ENCODE measurements around the gene TARBP1.
"Not testable (repeated sequence)": the region's sequence is repeated elsewhere in the genome, so short reads cannot be mapped to it uniquely, and the experiment has no call there.

TARBP1 gene

GRCh38 chr1:234504251-234504650 is 25.3 kb upstream of the TARBP1 start:
- not testable (repeated sequence) for DNase-seq

GRCh38 chr1:234503193-234504050 is 24.4 kb upstream of the TARBP1 start:
- DNase-seq: no peak

DNA sequence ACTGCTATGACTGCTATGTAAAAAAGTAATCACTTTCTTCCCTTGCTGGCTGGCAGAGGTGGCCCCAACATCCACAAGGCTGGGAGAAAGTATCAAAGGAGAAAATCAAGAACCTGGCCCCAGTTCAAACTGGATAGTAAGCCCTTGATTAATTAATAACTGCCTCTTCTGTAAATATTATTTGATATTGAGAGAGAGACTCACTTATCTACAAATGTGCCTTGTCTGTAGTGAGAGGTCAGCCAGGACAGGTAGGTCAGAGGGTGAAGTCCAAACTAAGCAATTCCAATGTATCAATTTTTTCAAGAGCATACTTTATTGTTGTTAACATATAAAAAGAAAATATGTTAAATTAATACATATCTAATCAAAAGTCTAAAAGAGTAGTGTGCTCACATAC is 23.8 kb upstream of the TARBP1 start:
- DNase-seq: no peak

DNA sequence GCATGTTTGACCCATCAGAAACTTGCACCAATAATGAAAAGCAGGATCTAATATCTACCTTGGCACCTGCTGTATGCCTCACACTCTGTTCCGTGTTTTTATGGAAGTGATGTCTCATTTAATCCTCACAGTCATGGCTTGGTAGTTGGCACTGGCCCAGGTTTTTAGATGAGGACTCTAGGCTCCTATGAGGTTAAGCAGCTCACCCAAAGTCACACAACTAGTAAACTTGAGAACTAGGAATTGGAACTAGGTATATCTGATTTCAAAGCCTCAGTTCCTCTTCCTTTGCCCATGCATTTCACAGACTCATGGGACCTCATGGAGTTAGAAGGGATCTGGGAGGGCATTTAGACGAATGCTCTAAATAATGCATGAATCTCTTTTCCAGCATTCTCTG is 21.3 kb upstream of the TARBP1 start:
- DNase-seq: no peak

DNA sequence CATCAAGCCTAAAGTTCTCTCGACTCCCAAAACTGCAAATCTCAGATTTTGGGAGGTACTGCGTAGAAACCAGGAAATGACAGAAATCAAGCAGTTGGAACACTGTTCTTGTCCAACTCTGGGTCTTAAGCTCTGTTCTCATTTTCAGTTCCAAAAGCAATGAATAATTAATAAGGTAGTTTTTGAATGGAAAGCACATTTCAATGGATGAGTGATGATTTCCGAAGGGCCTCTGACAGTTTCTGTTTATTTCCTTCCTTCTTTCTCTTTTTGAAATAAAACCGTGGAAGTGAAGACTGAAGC is 20.9 kb upstream of the TARBP1 start:
- no peak for DNase-seq

DNA sequence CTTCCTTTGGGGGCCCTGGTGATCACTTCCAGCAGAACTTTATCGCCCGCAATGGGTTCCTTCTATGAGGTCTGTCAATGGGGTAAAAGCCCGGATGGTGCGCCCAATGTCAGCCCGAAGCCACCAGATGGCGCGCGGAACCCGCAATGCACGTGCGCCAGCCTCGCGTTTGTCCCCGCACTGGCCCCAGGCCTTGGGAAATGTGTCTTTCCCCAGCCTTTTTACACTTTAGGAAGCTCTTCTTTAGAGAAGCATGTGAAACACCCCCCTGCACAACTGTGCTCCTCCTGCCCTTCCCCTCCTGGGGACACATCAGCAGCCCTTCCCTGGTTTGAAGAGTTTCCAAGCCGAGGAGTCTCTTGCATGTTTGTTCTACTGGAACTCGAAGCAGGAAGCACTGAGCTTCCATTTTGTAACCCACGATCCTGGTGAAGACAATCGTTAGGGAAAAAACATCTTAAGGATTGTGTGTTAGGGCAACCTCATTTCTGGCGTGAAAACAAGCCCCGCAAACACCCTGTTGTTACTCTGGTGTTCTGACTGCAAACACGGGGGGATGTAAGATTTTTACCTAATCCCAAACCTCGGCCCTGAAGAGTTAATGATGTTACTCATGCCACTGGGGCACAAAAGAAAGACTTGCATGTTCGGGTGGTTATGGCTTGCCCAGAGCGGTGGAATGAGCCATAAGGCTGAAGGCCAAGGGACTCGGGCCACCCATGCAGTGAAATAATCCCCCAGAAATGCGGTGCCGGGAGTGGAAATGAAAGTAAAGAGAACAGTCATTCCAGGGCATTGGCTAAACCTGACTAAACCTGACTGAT is 20.4 kb upstream of the TARBP1 start:
- peak; percentile 68 for DNase-seq

DNA sequence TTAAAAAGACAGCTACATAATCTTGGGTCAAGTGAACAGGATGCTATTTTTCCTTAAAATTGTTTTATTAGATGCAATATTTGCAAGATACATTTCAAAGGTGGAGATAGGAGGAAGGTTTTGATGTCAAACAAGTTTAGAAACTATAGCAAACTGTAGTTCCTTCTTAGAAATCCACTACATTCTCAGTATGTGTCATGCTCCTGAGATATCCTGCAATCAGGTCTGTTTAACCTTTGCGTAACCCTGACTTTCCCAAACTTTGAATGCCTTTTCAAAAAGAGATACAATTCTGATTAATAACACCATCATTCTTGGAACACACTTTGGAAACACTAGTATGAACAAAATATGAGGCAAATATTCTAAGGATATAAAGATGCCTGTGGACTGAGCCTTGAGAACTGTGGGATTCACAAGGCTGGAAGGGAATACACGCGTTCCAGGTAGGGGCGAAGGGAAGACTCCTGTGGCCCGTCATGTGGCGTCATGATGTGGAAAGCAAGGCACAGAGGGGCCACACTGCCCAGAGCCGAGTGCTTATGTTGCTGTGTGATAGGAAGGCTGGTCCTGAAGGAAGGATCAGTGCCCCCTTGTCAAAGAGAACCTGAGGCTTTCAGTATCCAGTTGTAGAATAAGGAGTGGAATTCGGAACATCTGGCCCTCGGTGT is 19.6 kb upstream of the TARBP1 start:
- no peak for DNase-seq

DNA sequence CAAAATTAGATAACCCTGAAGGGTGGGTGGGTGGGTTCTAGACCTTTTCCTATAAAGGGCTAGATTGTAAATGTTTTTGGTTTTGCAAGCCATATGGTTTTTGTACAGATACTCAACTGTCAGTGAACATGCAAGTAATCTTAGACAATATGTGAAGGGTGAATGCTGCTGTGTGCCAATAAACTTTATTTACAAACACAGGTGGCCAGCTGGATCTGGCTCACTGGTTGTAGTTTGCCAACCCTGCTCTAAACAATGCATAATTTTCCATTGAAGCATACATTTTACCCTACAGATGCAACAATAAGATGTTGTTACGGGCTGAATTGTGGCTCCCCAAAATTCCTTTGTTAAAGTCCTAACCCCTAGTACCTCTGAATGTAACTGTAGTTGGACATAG is 18.6 kb upstream of the TARBP1 start:
- DNase-seq: no peak

GRCh38 chr1:234495231-234495990 is 16.4 kb upstream of the TARBP1 start:
- no peak for DNase-seq

DNA sequence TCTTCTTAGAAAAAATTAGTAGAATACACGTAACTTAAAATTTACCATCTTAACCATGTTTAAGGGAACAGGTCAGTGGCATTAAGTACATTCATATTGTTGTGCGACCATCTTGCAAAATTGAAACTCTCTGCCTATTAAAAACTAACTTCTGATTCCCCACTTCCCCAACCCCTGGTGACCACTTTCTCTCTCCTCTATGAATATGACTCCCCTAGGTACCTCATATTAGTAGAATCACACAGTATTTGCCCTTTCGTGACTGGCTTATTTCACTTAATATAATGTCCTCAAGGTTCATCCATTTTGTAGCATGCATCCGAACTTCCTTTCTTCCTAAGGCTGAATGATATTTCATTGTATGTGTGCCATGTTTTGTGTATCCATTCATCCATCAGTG is 15.1 kb upstream of the TARBP1 start:
- DNase-seq: no peak

- no peak for DNase-seq
Observed at GRCh38 chr1:234490793-234491479, 12.0 kb upstream of the TARBP1 start.

GRCh38 chr1:234489698-234490077 is 10.7 kb upstream of the TARBP1 start:
- no peak for DNase-seq

DNA sequence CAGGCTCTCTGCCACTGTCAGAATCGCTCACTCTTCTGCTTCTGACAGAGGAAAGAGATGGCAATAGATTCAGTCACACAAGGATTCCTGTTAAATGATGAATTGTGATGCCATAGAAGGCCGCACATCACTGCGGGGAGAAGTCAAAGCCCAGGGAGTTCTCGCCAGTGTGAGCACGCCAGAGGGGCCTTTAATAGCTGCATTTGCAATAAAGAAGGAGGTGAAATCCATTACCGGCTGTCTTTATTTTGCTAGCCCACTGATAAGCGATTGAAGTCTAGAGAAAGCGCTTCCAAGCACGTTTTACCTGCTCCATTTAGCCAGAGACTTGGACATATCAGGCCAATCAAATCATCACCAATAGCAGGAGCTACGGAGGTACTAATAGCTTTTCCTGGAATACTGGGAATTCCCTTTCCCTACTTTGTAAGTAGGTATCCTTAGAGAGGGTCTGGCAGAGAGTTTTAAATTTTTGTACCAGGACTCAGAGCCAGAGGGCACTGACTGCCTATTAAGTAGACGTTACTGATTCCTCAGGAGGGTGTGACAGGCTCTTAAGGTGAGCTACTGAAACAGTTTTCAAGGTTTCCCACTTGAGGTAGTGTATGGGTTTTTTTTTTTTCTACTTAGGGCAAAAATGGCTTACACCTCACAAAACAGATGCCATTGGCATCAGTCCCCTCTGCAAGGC is 10.2 kb upstream of the TARBP1 start:
- no peak for DNase-seq

DNA sequence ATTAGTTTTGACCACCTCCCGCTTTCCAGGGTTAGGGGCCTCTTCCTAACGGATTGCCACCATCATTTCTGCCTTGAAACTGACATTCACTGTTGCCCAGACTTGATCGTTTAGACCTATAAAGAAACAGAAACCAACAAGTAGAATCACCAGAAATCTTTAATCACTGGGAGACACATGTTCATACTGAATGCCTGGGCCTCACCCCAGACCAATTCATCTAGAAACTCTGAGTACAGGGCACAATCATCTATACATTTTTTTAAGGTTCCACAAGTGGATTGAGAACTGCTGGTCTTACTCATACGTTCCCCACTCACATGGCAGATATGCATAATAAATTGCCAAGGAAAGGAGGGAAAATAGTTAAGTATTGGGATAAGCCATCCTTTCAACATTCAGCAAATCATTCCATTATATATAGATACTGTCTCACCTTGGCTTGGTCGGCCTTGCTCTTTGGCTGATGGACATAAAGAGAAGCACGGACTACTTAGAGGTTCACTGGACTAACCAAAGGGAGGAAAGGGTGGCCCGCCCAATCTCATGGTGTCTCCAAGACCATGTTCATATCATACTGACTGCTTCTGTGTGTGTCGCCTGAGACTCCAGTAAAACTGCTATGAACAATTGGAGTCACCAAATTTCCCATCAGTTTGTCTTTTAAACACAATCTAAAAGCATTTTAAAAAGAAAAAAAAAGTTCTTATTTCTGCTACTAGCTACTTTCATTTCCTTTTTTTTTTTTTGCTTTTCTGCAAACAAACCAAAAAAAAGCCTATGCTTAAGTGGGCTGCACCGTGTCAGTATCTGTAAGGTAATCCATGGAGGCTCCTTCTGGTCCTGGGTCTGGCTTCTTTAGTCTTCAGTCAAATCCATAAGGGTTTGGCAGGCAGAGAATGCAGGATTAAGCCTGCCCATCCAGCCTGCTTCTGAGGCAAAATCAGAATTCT is 9.4 kb upstream of the TARBP1 start:
- no peak for DNase-seq

DNA sequence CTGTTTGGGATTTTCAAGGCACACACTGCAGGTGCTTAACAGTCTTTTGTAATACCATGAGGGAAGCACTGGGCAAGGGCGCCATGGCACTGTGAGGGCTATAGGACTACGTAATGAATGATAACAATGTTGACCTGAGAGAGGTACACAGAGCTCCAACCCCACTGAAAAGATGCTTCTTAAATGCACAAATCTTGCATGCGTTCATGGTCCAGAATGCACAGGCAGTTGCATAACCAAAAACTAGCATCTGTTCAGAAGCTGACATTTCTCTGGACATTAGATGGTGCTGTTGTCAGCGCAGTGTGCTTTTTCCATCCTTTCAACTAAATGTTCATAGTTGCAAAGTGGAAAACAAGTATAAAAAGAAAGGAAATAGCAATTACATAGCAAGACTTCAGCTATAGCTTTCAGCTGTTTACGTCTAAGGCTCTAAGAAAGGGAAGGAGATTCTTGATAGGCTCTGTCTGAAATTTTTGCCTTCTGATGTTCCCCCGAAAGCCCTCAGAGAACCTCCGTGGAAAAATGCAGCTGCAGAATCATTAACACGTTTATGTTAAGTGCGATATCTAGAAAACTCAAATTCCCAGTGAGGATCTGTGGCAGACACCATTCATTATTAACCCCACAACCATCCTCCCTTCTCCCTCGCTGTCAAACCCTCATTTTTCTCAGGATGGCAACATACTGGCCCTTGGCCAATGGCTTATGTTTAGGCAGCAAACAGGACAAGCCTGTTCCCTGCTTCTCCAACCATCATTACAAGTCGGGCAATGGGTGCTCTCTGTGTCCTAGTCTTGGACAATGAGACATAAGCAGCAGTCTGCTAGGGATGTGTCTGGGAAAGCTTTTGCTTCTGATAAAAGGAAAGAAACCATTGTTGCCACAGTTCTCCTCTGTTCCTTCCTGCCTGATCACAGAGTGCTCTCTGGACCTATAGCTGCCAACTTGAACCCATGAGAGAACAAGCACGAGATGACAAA is 8.2 kb upstream of the TARBP1 start:
- no peak for DNase-seq

GRCh38 chr1:234484991-234485739 is 6.2 kb upstream of the TARBP1 start:
- no peak for DNase-seq

- DNase-seq: no peak
Observed at GRCh38 chr1:234484218-234484617, 5.2 kb upstream of the TARBP1 start.

GRCh38 chr1:234481771-234482170 is 2.8 kb upstream of the TARBP1 start:
- no peak for DNase-seq

GRCh38 chr1:234479866-234480265 is 887 bp upstream of the TARBP1 start:
- no peak for DNase-seq
